GM23338 (cell line): ENCODE results near the gene DPF3.

Experiments used
- EZH2 ChIP-seq: fragments of 200-600 bp; sonication (generic); IDR thresholded peaks from one replicate; pipeline ENCODE4 v1.8.0; 2017; ENCODE audit warnings: antibody characterized with exemption, mild to moderate bottlenecking, low read depth; ENCODE audit not compliant: unreplicated experiment
- TF ChIP-seq, protein P1 (sequence below), 2 experiments: fragments of 200-600 bp in 1 of 2; sonication (generic) in 1 of 2; conservative IDR thresholded peaks; 2 replicates each; pipeline versions ENCODE4 v1.5.1 to v1.6.1; 2016 to 2017; ENCODE audit warnings: antibody characterized with exemption in 2 of 2, low read depth in 2 of 2, mild to moderate bottlenecking in 2 of 2, moderate library complexity in 1 of 2
- TF ChIP-seq, protein P2 (sequence below): IDR thresholded peaks from 2 replicates; pipeline ENCODE4 v1.6.1; 2016; ENCODE audit warnings: antibody characterized with exemption

DNA sequence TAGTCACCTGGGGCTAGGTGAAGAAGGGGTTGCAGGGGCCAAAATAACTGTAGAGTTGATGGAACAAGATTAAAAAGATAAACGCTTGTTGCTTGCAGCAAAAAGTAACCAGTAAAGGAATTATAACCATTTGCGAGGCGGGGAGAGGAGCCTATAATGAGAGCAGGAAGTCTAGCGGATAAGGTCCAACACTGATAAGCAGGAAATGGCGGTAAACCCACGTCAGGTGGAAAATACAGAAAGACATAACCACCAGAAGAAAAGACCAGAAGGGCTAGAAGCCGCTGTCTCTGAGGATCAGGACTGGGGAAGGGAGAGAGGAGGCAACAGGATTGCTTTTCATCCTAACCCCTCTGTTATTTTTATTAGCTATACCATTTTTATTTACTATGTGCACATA lies 303.3 kb downstream of the DPF3 start:
- TF ChIP-seq, protein P1, sequence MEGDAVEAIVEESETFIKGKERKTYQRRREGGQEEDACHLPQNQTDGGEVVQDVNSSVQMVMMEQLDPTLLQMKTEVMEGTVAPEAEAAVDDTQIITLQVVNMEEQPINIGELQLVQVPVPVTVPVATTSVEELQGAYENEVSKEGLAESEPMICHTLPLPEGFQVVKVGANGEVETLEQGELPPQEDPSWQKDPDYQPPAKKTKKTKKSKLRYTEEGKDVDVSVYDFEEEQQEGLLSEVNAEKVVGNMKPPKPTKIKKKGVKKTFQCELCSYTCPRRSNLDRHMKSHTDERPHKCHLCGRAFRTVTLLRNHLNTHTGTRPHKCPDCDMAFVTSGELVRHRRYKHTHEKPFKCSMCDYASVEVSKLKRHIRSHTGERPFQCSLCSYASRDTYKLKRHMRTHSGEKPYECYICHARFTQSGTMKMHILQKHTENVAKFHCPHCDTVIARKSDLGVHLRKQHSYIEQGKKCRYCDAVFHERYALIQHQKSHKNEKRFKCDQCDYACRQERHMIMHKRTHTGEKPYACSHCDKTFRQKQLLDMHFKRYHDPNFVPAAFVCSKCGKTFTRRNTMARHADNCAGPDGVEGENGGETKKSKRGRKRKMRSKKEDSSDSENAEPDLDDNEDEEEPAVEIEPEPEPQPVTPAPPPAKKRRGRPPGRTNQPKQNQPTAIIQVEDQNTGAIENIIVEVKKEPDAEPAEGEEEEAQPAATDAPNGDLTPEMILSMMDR (conservative IDR thresholded peaks at IDR 0.05; ENCODE audit: low read depth in 2 of 2), result no peak
- TF ChIP-seq EZH2, result no peak
- TF ChIP-seq, protein P2, sequence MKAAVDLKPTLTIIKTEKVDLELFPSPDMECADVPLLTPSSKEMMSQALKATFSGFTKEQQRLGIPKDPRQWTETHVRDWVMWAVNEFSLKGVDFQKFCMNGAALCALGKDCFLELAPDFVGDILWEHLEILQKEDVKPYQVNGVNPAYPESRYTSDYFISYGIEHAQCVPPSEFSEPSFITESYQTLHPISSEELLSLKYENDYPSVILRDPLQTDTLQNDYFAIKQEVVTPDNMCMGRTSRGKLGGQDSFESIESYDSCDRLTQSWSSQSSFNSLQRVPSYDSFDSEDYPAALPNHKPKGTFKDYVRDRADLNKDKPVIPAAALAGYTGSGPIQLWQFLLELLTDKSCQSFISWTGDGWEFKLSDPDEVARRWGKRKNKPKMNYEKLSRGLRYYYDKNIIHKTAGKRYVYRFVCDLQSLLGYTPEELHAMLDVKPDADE, result no peak
